Pons (tissue), 1 donor: ENCODE results near the gene ZDHHC18.
"Not testable (repeated sequence)": the region's sequence is repeated elsewhere in the genome, so short reads cannot be mapped to it uniquely, and the experiment has no call there.

Source experiments
- DNase-seq: peaks from one replicate; pipeline ENCODE4 v3.0.0-alpha.2; 2016; ENCODE audit warnings: low spot score

Gene ZDHHC18

GRCh38 chr1:26858160-26858559, 31.7 kb downstream of the ZDHHC18 start:
- no peak for DNase-seq

- DNase-seq = no peak
Measured at GRCh38 chr1:26858891-26859640, 32.6 kb downstream of the ZDHHC18 start.

- DNase-seq = no peak
Measured at GRCh38 chr1:26861286-26861701, 34.8 kb downstream of the ZDHHC18 start.

GRCh38 chr1:26861889-26862378, 35.4 kb downstream of the ZDHHC18 start:
- no peak for DNase-seq

GRCh38 chr1:26862781-26863684, 36.5 kb downstream of the ZDHHC18 start, which contains the start of gene SFN:
Gene SFN, plus strand, starts transcription at chr1:26863149. Its CDS starts 64 bp downstream, at chr1:26863213.
- no peak for DNase-seq

GRCh38 chr1:26863685-26864077, 37.2 kb downstream of the ZDHHC18 start:
- DNase-seq = no peak

GRCh38 chr1:26864610-26865480, 38.4 kb downstream of the ZDHHC18 start:
- DNase-seq = peak; percentile 96

GRCh38 chr1:26873097-26873496, 46.6 kb downstream of the ZDHHC18 start:
- DNase-seq = not testable (repeated sequence)

- no peak for DNase-seq
Measured at GRCh38 chr1:26874896-26875295, 48.4 kb downstream of the ZDHHC18 start.

GRCh38 chr1:26877326-26877725, 50.8 kb downstream of the ZDHHC18 start:
- no peak for DNase-seq

GRCh38 chr1:26879793-26880192, 53.3 kb downstream of the ZDHHC18 start:
- no peak for DNase-seq

- DNase-seq = not testable (repeated sequence)
Measured at GRCh38 chr1:26881611-26882010, 55.1 kb downstream of the ZDHHC18 start.

- no peak for DNase-seq
Measured at GRCh38 chr1:26882696-26883463, 56.4 kb downstream of the ZDHHC18 start.

- no peak for DNase-seq
Measured at GRCh38 chr1:26887125-26887524, 60.6 kb downstream of the ZDHHC18 start.

GRCh38 chr1:26888231-26888630, 61.7 kb downstream of the ZDHHC18 start:
- no peak for DNase-seq

- peak; percentile 80 for DNase-seq
Measured at GRCh38 chr1:26889551-26890466, 63.3 kb downstream of the ZDHHC18 start, which contains the start of gene GPN2. Gene GPN2, minus strand, starts transcription at chr1:26890283. Its CDS starts 187 bp downstream, at chr1:26890096.

- no peak for DNase-seq
Measured at GRCh38 chr1:26890467-26890796, 63.9 kb downstream of the ZDHHC18 start.

GRCh38 chr1:26894263-26894662, 67.8 kb downstream of the ZDHHC18 start:
- DNase-seq = no peak

- DNase-seq = no peak
Measured at GRCh38 chr1:26897351-26897750, 70.9 kb downstream of the ZDHHC18 start.
